ENCODE data around the gene UBE2G2.

UBE2G2 gene

GRCh38 chr21:44844256-44844655 lies 42.6 kb upstream of the UBE2G2 start:
- Histone ChIP-seq H3K36me3 (ENCODE audit: insufficient read depth, low read length) (peaks cover 2% of the 10 kb centered on the region), H3K4me3 (ENCODE audit: low read depth in 1 of 2, low read length in 2 of 2) (no peak overlapping the region), H3K9ac (ENCODE audit: low read length) (no peak overlapping the region), H3K27me3 (ENCODE audit: control insufficient read depth in 1 of 2, insufficient read depth in 2 of 2, low read length in 2 of 2) (peaks cover 0 to 12% of the 10 kb centered on the region in 2 donors), H3K27ac (ENCODE audit: low read depth, low read length) (no peak overlapping the region), H3K4me1 (ENCODE audit: insufficient read depth, low read length) (peaks cover 16% of the 10 kb centered on the region), H3K9me3 (ENCODE audit: low read length) (no peaks in the 10 kb centered on the region)

- Histone ChIP-seq H3K27ac (ENCODE audit: low read depth, low read length) (no peak overlapping the region), H3K36me3 (ENCODE audit: insufficient read depth, low read length) (no peaks in the 10 kb centered on the region), H3K4me3 (ENCODE audit: low read depth in 1 of 2, low read length in 2 of 2) (no peak overlapping the region), H3K4me1 (ENCODE audit: insufficient read depth, low read length) (peaks cover 16% of the 10 kb centered on the region), H3K9me3 (ENCODE audit: low read length) (no peaks in the 10 kb centered on the region), H3K27me3 (ENCODE audit: control insufficient read depth in 1 of 2, insufficient read depth in 2 of 2, low read length in 2 of 2) (peaks cover 0 to 12% of the 10 kb centered on the region in 2 donors), H3K9ac (ENCODE audit: low read length) (no peak overlapping the region)
Measured at GRCh38 chr21:44842721-44843445, 41.3 kb upstream of the UBE2G2 start.

- H3K36me3 ChIP-seq (ENCODE audit: insufficient read depth, low read length) = no peaks in the 10 kb centered on the region
- no peaks in the 10 kb centered on the region for H3K9me3 ChIP-seq (ENCODE audit: low read length)
- no peak overlapping the region for H3K27ac ChIP-seq (ENCODE audit: low read depth, low read length)
Measured at GRCh38 chr21:44842087-44842486, 40.5 kb upstream of the UBE2G2 start.

GRCh38 chr21:44840771-44841170 lies 39.2 kb upstream of the UBE2G2 start:
- Histone ChIP-seq H3K27ac (ENCODE audit: low read depth, low read length) (no peak overlapping the region), H3K9ac (ENCODE audit: low read length) (no peak overlapping the region), H3K4me1 (ENCODE audit: insufficient read depth, low read length) (peaks cover 6% of the 10 kb centered on the region), H3K27me3 (ENCODE audit: control insufficient read depth in 1 of 2, insufficient read depth in 2 of 2, low read length in 2 of 2) (peaks cover 0 to 11% of the 10 kb centered on the region in 2 donors), H3K36me3 (ENCODE audit: insufficient read depth, low read length) (no peaks in the 10 kb centered on the region), H3K9me3 (ENCODE audit: low read length) (no peaks in the 10 kb centered on the region), H3K4me3 (ENCODE audit: low read depth in 1 of 2, low read length in 2 of 2) (no peak overlapping the region)

More at GRCh38 chr21:44842087-44842486, 40.5 kb upstream of the UBE2G2 start:
- Histone ChIP-seq H3K9ac (ENCODE audit: low read length) (no peak overlapping the region), H3K4me1 (ENCODE audit: insufficient read depth, low read length) (peaks cover 16% of the 10 kb centered on the region), H3K4me3 (ENCODE audit: low read depth in 1 of 2, low read length in 2 of 2) (no peak overlapping the region), H3K27me3 (ENCODE audit: control insufficient read depth in 1 of 2, insufficient read depth in 2 of 2, low read length in 2 of 2) (peaks cover 0 to 12% of the 10 kb centered on the region in 2 donors)

- Histone ChIP-seq H3K4me3 (ENCODE audit: low read depth in 1 of 2, low read length in 2 of 2) (no peak overlapping the region), H3K9ac (ENCODE audit: low read length) (no peak overlapping the region), H3K27me3 (ENCODE audit: control insufficient read depth in 1 of 2, insufficient read depth in 2 of 2, low read length in 2 of 2) (peaks cover 0 to 5% of the 10 kb centered on the region in 2 donors), H3K36me3 (ENCODE audit: insufficient read depth, low read length) (no peaks in the 10 kb centered on the region), H3K9me3 (ENCODE audit: low read length) (no peaks in the 10 kb centered on the region), H3K4me1 (ENCODE audit: insufficient read depth, low read length) (no peaks in the 10 kb centered on the region), H3K27ac (ENCODE audit: low read depth, low read length) (no peak overlapping the region)
Measured at GRCh38 chr21:44838951-44839350, 37.3 kb upstream of the UBE2G2 start.

- no peaks in the 10 kb centered on the region for H3K4me1 ChIP-seq (ENCODE audit: insufficient read depth, low read length)
- H3K9ac ChIP-seq (ENCODE audit: low read length) = no peak overlapping the region
- peaks cover 0 to 5% of the 10 kb centered on the region in 2 donors for H3K27me3 ChIP-seq (ENCODE audit: control insufficient read depth in 1 of 2, insufficient read depth in 2 of 2, low read length in 2 of 2)
- H3K36me3 ChIP-seq (ENCODE audit: insufficient read depth, low read length) = no peaks in the 10 kb centered on the region
- H3K9me3 ChIP-seq (ENCODE audit: low read length) = no peaks in the 10 kb centered on the region
- H3K4me3 ChIP-seq (ENCODE audit: low read depth in 1 of 2, low read length in 2 of 2) = no peak overlapping the region
- H3K27ac ChIP-seq (ENCODE audit: low read depth, low read length) = no peak overlapping the region
Measured at GRCh38 chr21:44838039-44838895, 36.6 kb upstream of the UBE2G2 start.

GRCh38 chr21:44837537-44837936 lies 35.9 kb upstream of the UBE2G2 start:
- Histone ChIP-seq H3K4me1 (ENCODE audit: insufficient read depth, low read length) (no peaks in the 10 kb centered on the region), H3K27me3 (ENCODE audit: control insufficient read depth in 1 of 2, insufficient read depth in 2 of 2, low read length in 2 of 2) (peaks cover 0 to 3% of the 10 kb centered on the region in 2 donors), H3K9ac (ENCODE audit: low read length) (no peak overlapping the region), H3K9me3 (ENCODE audit: low read length) (no peaks in the 10 kb centered on the region), H3K36me3 (ENCODE audit: insufficient read depth, low read length) (no peaks in the 10 kb centered on the region), H3K27ac (ENCODE audit: low read depth, low read length) (no peak overlapping the region), H3K4me3 (ENCODE audit: low read depth in 1 of 2, low read length in 2 of 2) (no peak overlapping the region)

GRCh38 chr21:44836666-44837471 lies 35.2 kb upstream of the UBE2G2 start:
- Histone ChIP-seq H3K27me3 (ENCODE audit: control insufficient read depth in 1 of 2, insufficient read depth in 2 of 2, low read length in 2 of 2) (no peaks in the 10 kb centered on the region), H3K36me3 (ENCODE audit: insufficient read depth, low read length) (no peaks in the 10 kb centered on the region), H3K9me3 (ENCODE audit: low read length) (no peaks in the 10 kb centered on the region), H3K27ac (ENCODE audit: low read depth, low read length) (no peak overlapping the region), H3K4me3 (ENCODE audit: low read depth in 1 of 2, low read length in 2 of 2) (no peak overlapping the region), H3K4me1 (ENCODE audit: insufficient read depth, low read length) (no peaks in the 10 kb centered on the region), H3K9ac (ENCODE audit: low read length) (no peak overlapping the region)

- no peak overlapping the region for H3K4me3 ChIP-seq (ENCODE audit: low read depth in 1 of 2, low read length in 2 of 2)
- no peak overlapping the region for H3K27ac ChIP-seq (ENCODE audit: low read depth, low read length)
- H3K4me1 ChIP-seq (ENCODE audit: insufficient read depth, low read length) = no peaks in the 10 kb centered on the region
- H3K9ac ChIP-seq (ENCODE audit: low read length) = no peak overlapping the region
- H3K36me3 ChIP-seq (ENCODE audit: insufficient read depth, low read length) = no peaks in the 10 kb centered on the region
- H3K27me3 ChIP-seq (ENCODE audit: control insufficient read depth in 1 of 2, insufficient read depth in 2 of 2, low read length in 2 of 2) = no peaks in the 10 kb centered on the region
- no peaks in the 10 kb centered on the region for H3K9me3 ChIP-seq (ENCODE audit: low read length)
Measured at GRCh38 chr21:44836349-44836665, 34.7 kb upstream of the UBE2G2 start.

- Histone ChIP-seq H3K27me3 (ENCODE audit: control insufficient read depth in 1 of 2, insufficient read depth in 2 of 2, low read length in 2 of 2) (no peaks in the 10 kb centered on the region), H3K4me1 (ENCODE audit: insufficient read depth, low read length) (no peaks in the 10 kb centered on the region), H3K4me3 (ENCODE audit: low read depth in 1 of 2, low read length in 2 of 2) (no peak overlapping the region), H3K27ac (ENCODE audit: low read depth, low read length) (no peak overlapping the region), H3K9ac (ENCODE audit: low read length) (no peak overlapping the region), H3K9me3 (ENCODE audit: low read length) (no peaks in the 10 kb centered on the region), H3K36me3 (ENCODE audit: insufficient read depth, low read length) (no peaks in the 10 kb centered on the region)
Measured at GRCh38 chr21:44835647-44835973, 34.0 kb upstream of the UBE2G2 start.

GRCh38 chr21:44834951-44835646 lies 33.5 kb upstream of the UBE2G2 start:
- Histone ChIP-seq H3K36me3 (ENCODE audit: insufficient read depth, low read length) (no peaks in the 10 kb centered on the region), H3K4me3 (ENCODE audit: low read depth in 1 of 2, low read length in 2 of 2) (no peak overlapping the region), H3K9me3 (ENCODE audit: low read length) (no peaks in the 10 kb centered on the region), H3K4me1 (ENCODE audit: insufficient read depth, low read length) (no peaks in the 10 kb centered on the region), H3K27ac (ENCODE audit: low read depth, low read length) (no peak overlapping the region), H3K27me3 (ENCODE audit: control insufficient read depth in 1 of 2, insufficient read depth in 2 of 2, low read length in 2 of 2) (no peaks in the 10 kb centered on the region), H3K9ac (ENCODE audit: low read length) (no peak overlapping the region)

All from muscle layer of colon (tissue), 2 donors.